ENCODE measurements around the gene AARS1. TPM values are rescaled to one million over a fixed set of nuclear protein-coding genes. Genes with fewer than 3 reads are reported as not detected.

The AARS1 gene
- total and polyA plus RNA-seq, 2 donors (not counting 3 experiments of a cell fraction or from before 2014, with no cell fraction given) = 71.3 to 110 TPM

DNA sequence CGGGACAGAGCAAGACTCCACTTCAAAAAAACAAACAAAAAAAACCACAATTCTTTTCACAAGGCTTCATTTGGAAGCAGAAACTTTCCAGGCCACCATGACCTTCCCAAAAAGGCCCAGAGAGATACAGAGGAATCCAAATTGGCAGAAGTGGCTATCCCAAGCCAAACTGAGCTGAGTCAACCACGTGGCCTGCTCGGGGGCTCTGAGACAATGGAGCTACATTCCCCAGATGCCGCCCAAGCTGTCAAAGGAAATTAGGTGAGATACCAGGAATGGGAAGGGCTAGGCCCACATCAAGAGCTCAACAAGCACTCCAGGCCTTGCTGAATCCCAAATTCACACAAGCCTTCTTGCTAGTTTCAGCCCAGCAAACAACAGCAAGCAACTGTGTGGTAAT, 31.9 kb downstream of the AARS1 start:
- Histone ChIP-seq H3K27me3 (ENCODE audit: control insufficient read depth in 2 of 2, insufficient read depth in 2 of 2, low read length in 2 of 2) (no peaks in the 10 kb centered on the region), H3K4me3 (replicated peaks in 1 of 3; ENCODE audit: insufficient read depth in 1 of 3, low read depth in 1 of 3, low read length in 3 of 3) (no peak overlapping the region), H3K9ac (replicated peaks; ENCODE audit: extremely low read depth, insufficient read depth, low read length) (no peak overlapping the region), H3K9me3 (replicated peaks; ENCODE audit: control insufficient read depth, insufficient read depth, low read length) (no peaks in the 10 kb centered on the region), H3K27ac (ENCODE audit: insufficient read depth, low read depth, low read length) (no peak overlapping the region), H3K79me2 (ENCODE audit: control insufficient read depth, insufficient read depth, low read length) (no peaks in the 10 kb centered on the region), H3K36me3 (ENCODE audit: control insufficient read depth in 2 of 2, extremely low read depth in 1 of 2, insufficient read depth in 2 of 2, low read length in 2 of 2) (peaks cover 21 to 68% of the 10 kb centered on the region in 2 experiments), H3K4me1 (ENCODE audit: control insufficient read depth, extremely low read depth, insufficient read depth, low read length) (no peaks in the 10 kb centered on the region), H3K9me1 (replicated peaks; ENCODE audit: control insufficient read depth, extremely low read depth, insufficient read depth, low read length) (no peaks in the 10 kb centered on the region), H2AFZ (ENCODE audit: low read depth, low read length) (no peak overlapping the region), H3K4me2 (ENCODE audit: insufficient read depth, low read length) (no peak overlapping the region), H4K20me1 (replicated peaks; ENCODE audit: control insufficient read depth, extremely low read depth, insufficient read depth, low read length) (no peaks in the 10 kb centered on the region)
- FAIRE-seq (no peak), DNase-seq (ENCODE audit: low read depth, low spot score) (no peak)
- TF ChIP-seq CTCF (IDR thresholded peaks at IDR 0.05; ENCODE audit: extremely low read depth in 1 of 2, insufficient read depth in 1 of 2, low read depth in 1 of 2, low read length in 2 of 2) (no peak), GATA2 (IDR thresholded peaks at IDR 0.05; ENCODE audit: insufficient read depth, insufficient read length, low read depth, low read length) (no peak), EZH2 (IDR thresholded peaks at IDR 0.05; ENCODE audit: borderline replicate concordance, low read depth, low read length, severe bottlenecking) (no peak), POLR2A (IDR thresholded peaks at IDR 0.05; ENCODE audit: low read depth, low read length) (no peak), MAX (IDR thresholded peaks at IDR 0.05; ENCODE audit: insufficient read depth, insufficient read length) (no peak)
- dilution Hi-C loops (cut with MboI; ENCODE audit: extremely low pct_ligation_motif_present, low sequenced_read_pairs) = no loop called here
- intact Hi-C loops (cut with micrococcal nuclease) = no loop called here
- POLR2A ChIA-PET = no interaction called here
- no TSS peak for BruUV-seq (replicated peaks)
- CTCF ChIA-PET = interaction anchor here (1.8 kb wide), 1 partner anchor 10 kb away, joined by 5 read pairs; no protein-coding TSS in a partner anchor

- TF ChIP-seq POLR2AphosphoS5 (IDR thresholded peaks at IDR 0.05; ENCODE audit: insufficient read depth, low read depth, low read length) (no peak), FOS (IDR thresholded peaks at IDR 0.05; ENCODE audit: borderline replicate concordance, insufficient read depth, low read length) (no peak), CTCF (IDR thresholded peaks at IDR 0.05; ENCODE audit: extremely low read depth in 1 of 2, insufficient read depth in 1 of 2, low read depth in 1 of 2, low read length in 2 of 2) (no peak), EZH2 (IDR thresholded peaks at IDR 0.05; ENCODE audit: borderline replicate concordance, low read depth, low read length, severe bottlenecking) (no peak), JUN (IDR thresholded peaks at IDR 0.05; ENCODE audit: borderline replicate concordance, insufficient read depth, insufficient read length, low read depth) (no peak), MYC (IDR thresholded peaks at IDR 0.05; ENCODE audit: low read depth, low read length) (no peak), GATA2 (IDR thresholded peaks at IDR 0.05; ENCODE audit: insufficient read depth, insufficient read length, low read depth, low read length) (no peak), MAX (IDR thresholded peaks at IDR 0.05; ENCODE audit: insufficient read depth, insufficient read length) (no peak), POLR2A (IDR thresholded peaks at IDR 0.05; ENCODE audit: low read depth, low read length) (no peak)
- H4K20me1 ChIP-seq (replicated peaks; ENCODE audit: control insufficient read depth, extremely low read depth, insufficient read depth, low read length) = no peaks in the 10 kb centered on the region
- no peak overlapping the region for H2AFZ ChIP-seq (ENCODE audit: low read depth, low read length)
- CTCF ChIA-PET = interaction anchor here (0.7 to 1.0 kb wide), 3 partner anchors 8 to 91 kb away, joined by 3 to 4 read pairs (median 3); no protein-coding TSS in a partner anchor
- peaks cover 18 to 64% of the 10 kb centered on the region in 2 experiments for H3K36me3 ChIP-seq (ENCODE audit: control insufficient read depth in 2 of 2, extremely low read depth in 1 of 2, insufficient read depth in 2 of 2, low read length in 2 of 2)
- no peak overlapping the region for H3K4me2 ChIP-seq (ENCODE audit: insufficient read depth, low read length)
- no peak for DNase-seq (ENCODE audit: low read depth, low spot score)
- H3K79me2 ChIP-seq (ENCODE audit: control insufficient read depth, insufficient read depth, low read length) = peaks cover 6% of the 10 kb centered on the region
- no peaks in the 10 kb centered on the region for H3K27me3 ChIP-seq (ENCODE audit: control insufficient read depth in 2 of 2, insufficient read depth in 2 of 2, low read length in 2 of 2)
- H3K4me1 ChIP-seq (ENCODE audit: control insufficient read depth, extremely low read depth, insufficient read depth, low read length) = no peaks in the 10 kb centered on the region
- POLR2A ChIA-PET = no interaction called here
- dilution Hi-C loops (cut with MboI; ENCODE audit: extremely low pct_ligation_motif_present, low sequenced_read_pairs) = no loop called here
- no peak for FAIRE-seq
- H3K9ac ChIP-seq (replicated peaks; ENCODE audit: extremely low read depth, insufficient read depth, low read length) = no peak overlapping the region
- BruUV-seq (replicated peaks) = no TSS peak
- no peaks in the 10 kb centered on the region for H3K9me3 ChIP-seq (replicated peaks; ENCODE audit: control insufficient read depth, insufficient read depth, low read length)
- H3K9me1 ChIP-seq (replicated peaks; ENCODE audit: control insufficient read depth, extremely low read depth, insufficient read depth, low read length) = no peaks in the 10 kb centered on the region
- intact Hi-C loops (cut with micrococcal nuclease) = no loop called here
- H3K4me3 ChIP-seq (replicated peaks in 1 of 3; ENCODE audit: insufficient read depth in 1 of 3, low read depth in 1 of 3, low read length in 3 of 3) = no peak overlapping the region
- no peak overlapping the region for H3K27ac ChIP-seq (ENCODE audit: insufficient read depth, low read depth, low read length)
These were observed 33.7 kb downstream of the AARS1 start for GRCh38 chr16:70255574-70255973.

Data from endothelial cell of umbilical vein (primary cell).